Left renal pelvis (tissue), 4 donors: ENCODE measurements around the gene E2F3. TPM values are rescaled to one million over a fixed set of nuclear protein-coding genes. Genes with fewer than 3 reads are reported as not detected.
A peak's percentile ranks its signal among the peaks of the same experiment; 100 is the strongest.

ENCODE experiments used
- DNase-seq, 4 donors: peaks; one replicate each; pipeline ENCODE4 v3.0.0-alpha.2; 2013; ENCODE audit warnings: low read depth in 4 of 4, low spot score in 3 of 4
- polyA plus RNA-seq, 4 donors: library from polyadenylated mRNA; unstranded; fragments of 120-200 nt; gene quantifications; one replicate each; pipeline ENCODE4 v1.2.1, GENCODE V29; 2013; ENCODE audit not compliant: insufficient read length in 4 of 4

The E2F3 gene
- polyA plus RNA-seq, 4 donors, result 8.3 to 20.1 (median 19.4) TPM

- DNase-seq, result peak in 2 of 4 donors; percentile 4 to 6
Observed at GRCh38 chr6:20400456-20401204, 1.0 kb upstream of the E2F3 start.

- no peak for DNase-seq
Observed at GRCh38 chr6:20402092-20402341, 338 bp downstream of the E2F3 start.

GRCh38 chr6:20402342-20403069 is 827 bp downstream of the E2F3 start:
- DNase-seq, result peak in 2 of 4 donors; percentile 20 to 32

- peak in 2 of 4 donors; percentile 55 to 68 for DNase-seq
Observed at GRCh38 chr6:20403070-20403765, 1.5 kb downstream of the E2F3 start.

- DNase-seq, result peak in 2 of 4 donors; percentile 20 to 27
Observed at GRCh38 chr6:20403766-20404640, 2.3 kb downstream of the E2F3 start.

GRCh38 chr6:20404641-20405032 is 3.0 kb downstream of the E2F3 start:
- DNase-seq, result peak in 2 of 4 donors; percentile 56 to 59

- DNase-seq, result no peak
Observed at GRCh38 chr6:20408851-20409250, 7.2 kb downstream of the E2F3 start.

- DNase-seq, result no peak
Observed at GRCh38 chr6:20409427-20409971, 7.8 kb downstream of the E2F3 start.

- DNase-seq, result no peak
Observed at GRCh38 chr6:20411544-20411943, 9.9 kb downstream of the E2F3 start.

GRCh38 chr6:20411953-20412681 is 10.4 kb downstream of the E2F3 start:
- no peak for DNase-seq

GRCh38 chr6:20412682-20413073 is 11.0 kb downstream of the E2F3 start:
- no peak for DNase-seq

GRCh38 chr6:20413826-20414225 is 12.1 kb downstream of the E2F3 start:
- DNase-seq, result no peak

GRCh38 chr6:20414711-20415110 is 13.0 kb downstream of the E2F3 start:
- no peak for DNase-seq

- no peak for DNase-seq
Observed at GRCh38 chr6:20415304-20415703, 13.6 kb downstream of the E2F3 start.

GRCh38 chr6:20415712-20416454 is 14.2 kb downstream of the E2F3 start:
- DNase-seq, result no peak

GRCh38 chr6:20416567-20417345 is 15.1 kb downstream of the E2F3 start:
- DNase-seq, result no peak

GRCh38 chr6:20417819-20418218 is 16.1 kb downstream of the E2F3 start:
- no peak for DNase-seq
